Adrenal gland (tissue), 12 donors: ENCODE results near the gene NUMA1. TPM values are rescaled to one million over a fixed set of nuclear protein-coding genes. Genes with fewer than 3 reads are reported as not detected.
A peak's percentile ranks its signal among the peaks of the same experiment; 100 is the strongest.

Source experiments
- DNase-seq, 7 donors: peaks; one replicate each; pipeline ENCODE4 v3.0.0-alpha.2; 2019 to 2020
- H3K27ac ChIP-seq, 5 donors: fragments of 200-600 bp; sonication (generic) in 4 of 5; 1 replicate in 3 of 5; 2 replicates in 2 of 5; pipeline versions ENCODE4 v1.5.1 to v1.8.0; 2016 to 2020; ENCODE audit warnings: mild to moderate bottlenecking in 1 of 5
- H3K27me3 ChIP-seq: fragments of 200-600 bp; 2 replicates; pipeline ENCODE4 v1.8.0; 2021
- H3K36me3 ChIP-seq, 2 donors: fragments of 200-600 bp; replicated peaks in 1 of 2; 1 replicate in 1 of 2; 2 replicates in 1 of 2; pipeline versions ENCODE4 v1.5.1 to v1.8.0; 2018 to 2022
- H3K4me1 ChIP-seq, 2 donors: fragments of 200-600 bp; replicated peaks in 1 of 2; 1 replicate in 1 of 2; 2 replicates in 1 of 2; pipeline versions ENCODE4 v1.5.1 to v1.8.0; 2018 to 2021
- H3K4me3 ChIP-seq, 4 donors: fragments of 200-600 bp; sonication (generic) in 3 of 4; one replicate each; pipeline ENCODE4 v1.5.1; 2016 to 2018
- H3K9me3 ChIP-seq, 3 donors: fragments of 200-600 bp; sonication (generic) in 1 of 3; replicated peaks in 1 of 3; 1 replicate in 2 of 3; 2 replicates in 1 of 3; pipeline versions ENCODE4 v1.5.1 to v1.8.0; 2016 to 2021
- POLR2A ChIP-seq, 2 donors: fragments of 450-650 bp; IDR thresholded peaks; one replicate each; pipeline ENCODE4 v1.6.1; 2017; ENCODE audit warnings: antibody characterized with exemption in 2 of 2, mild to moderate bottlenecking in 2 of 2, moderate library complexity in 1 of 2
- WGBS, 4 donors: extraction: QIAGEN DNeasy Blood & Tissue Kit in 2 of 4; methylation state at CpG; one replicate each; pipeline versions ENCODE4 v1.1.5 to v1.1.7; 2013 to 2017; 5-methylcytosine and 5-hydroxymethylcytosine counted together
- intact Hi-C, 2 donors: fragments of 100-400 bp; cut with DNase I; formaldehyde crosslinking; loops; one replicate each; pipeline versions ENCODE4 v1.14.1 to v1.15.0; 2022 to 2023
- polyA plus RNA-seq, 3 donors: library from polyadenylated mRNA; stranded (reverse); fragments of 200-250 nt in 2 of 3; fragments of 350-450 nt in 1 of 3; fragmentation: Illumina TruSeq in 1 of 3; extraction: RNeasy Lipid Tissue Mini Kit (QIAGEN cat#74804) in 1 of 3; gene quantifications; one replicate each; pipeline ENCODE4 v1.2.3, GENCODE V29; 2013 to 2014
- total RNA-seq, 9 donors: library from RNA; depleted of rRNA in 4 of 9; stranded (reverse); fragments of >200 nt in 4 of 9; fragments of 120-200 nt in 1 of 9; fragmentation: NEBNext Ultra II Directional in 1 of 9; extraction: Animal tissue kit (Norgen Biotek cat#: 25700) in 1 of 9; gene quantifications; one replicate each; pipeline versions ENCODE4 v1.1.0 to v1.2.4, GENCODE V29; 2013 to 2023
- TF ChIP-seq, protein P1 (sequence below), 6 experiments: fragments of 450-650 bp in 4 of 6; fragments of 200-600 bp in 2 of 6; sonication (generic) in 1 of 6; IDR thresholded peaks; 1 replicate in 5 of 6; 2 replicates in 1 of 6; pipeline versions ENCODE4 v1.5.1 to v1.8.0; 2016 to 2021; ENCODE audit warnings: antibody characterized with exemption in 6 of 6, mild to moderate bottlenecking in 2 of 6, moderate library complexity in 1 of 6
- donor health status: healthy with polysubstance abuse.
- donor health status: Bipolar disorder and iron deficiency.
- donor health status: DM: yes; HTN: yes; CAD: no.
- donor health status: DM: no; HTN: no; CAD: no.
- donor health status: DM: no; HTN: no; CAD: no.
- donor health status: DM: yes; HTN: yes; CAD: no.

Gene NUMA1
- total and polyA plus RNA-seq, 12 donors: 86.7 to 677 (median 274) TPM

DNA sequence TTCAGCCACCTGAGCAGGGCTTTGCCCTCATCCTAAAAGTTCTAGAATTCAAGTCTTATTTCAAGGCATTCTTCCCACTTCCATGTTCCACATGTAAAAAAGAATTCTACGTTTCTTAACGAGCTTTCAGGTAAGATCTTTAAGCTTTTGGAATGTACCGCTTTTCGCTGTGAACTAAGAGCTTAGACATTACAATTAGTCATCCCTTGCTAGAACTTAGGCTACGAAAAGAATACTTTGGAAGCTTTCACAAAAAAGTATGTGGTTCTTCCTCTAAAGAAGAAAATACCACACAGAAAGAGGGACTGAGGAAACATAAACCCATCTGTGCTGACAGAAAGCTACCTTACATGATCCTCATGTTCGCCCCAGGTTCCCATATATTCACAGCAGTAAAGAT lies 1.9 kb downstream of the NUMA1 start:
- Histone ChIP-seq H3K4me1 (peaks cover 11 to 27% of the 10 kb centered on the region in 2 donors), H3K27me3 (no peaks in the 10 kb centered on the region), H3K36me3 (no peaks in the 10 kb centered on the region), H3K27ac (peak overlapping the region in 2 of 5 donors; percentile 11 to 93), H3K4me3 (no peak overlapping the region), H3K9me3 (no peaks in the 10 kb centered on the region)
- intact Hi-C loops: no loop called here
- DNase-seq: no peak
- TF ChIP-seq, protein P1, sequence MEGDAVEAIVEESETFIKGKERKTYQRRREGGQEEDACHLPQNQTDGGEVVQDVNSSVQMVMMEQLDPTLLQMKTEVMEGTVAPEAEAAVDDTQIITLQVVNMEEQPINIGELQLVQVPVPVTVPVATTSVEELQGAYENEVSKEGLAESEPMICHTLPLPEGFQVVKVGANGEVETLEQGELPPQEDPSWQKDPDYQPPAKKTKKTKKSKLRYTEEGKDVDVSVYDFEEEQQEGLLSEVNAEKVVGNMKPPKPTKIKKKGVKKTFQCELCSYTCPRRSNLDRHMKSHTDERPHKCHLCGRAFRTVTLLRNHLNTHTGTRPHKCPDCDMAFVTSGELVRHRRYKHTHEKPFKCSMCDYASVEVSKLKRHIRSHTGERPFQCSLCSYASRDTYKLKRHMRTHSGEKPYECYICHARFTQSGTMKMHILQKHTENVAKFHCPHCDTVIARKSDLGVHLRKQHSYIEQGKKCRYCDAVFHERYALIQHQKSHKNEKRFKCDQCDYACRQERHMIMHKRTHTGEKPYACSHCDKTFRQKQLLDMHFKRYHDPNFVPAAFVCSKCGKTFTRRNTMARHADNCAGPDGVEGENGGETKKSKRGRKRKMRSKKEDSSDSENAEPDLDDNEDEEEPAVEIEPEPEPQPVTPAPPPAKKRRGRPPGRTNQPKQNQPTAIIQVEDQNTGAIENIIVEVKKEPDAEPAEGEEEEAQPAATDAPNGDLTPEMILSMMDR (IDR thresholded peaks at IDR 0.05): no peak
- TF ChIP-seq POLR2A (IDR thresholded peaks at IDR 0.05): no peak
- 81 to 86% (median 84%) methylated on average over 6 of the region's 6 CpGs for WGBS, 4 donors

DNA sequence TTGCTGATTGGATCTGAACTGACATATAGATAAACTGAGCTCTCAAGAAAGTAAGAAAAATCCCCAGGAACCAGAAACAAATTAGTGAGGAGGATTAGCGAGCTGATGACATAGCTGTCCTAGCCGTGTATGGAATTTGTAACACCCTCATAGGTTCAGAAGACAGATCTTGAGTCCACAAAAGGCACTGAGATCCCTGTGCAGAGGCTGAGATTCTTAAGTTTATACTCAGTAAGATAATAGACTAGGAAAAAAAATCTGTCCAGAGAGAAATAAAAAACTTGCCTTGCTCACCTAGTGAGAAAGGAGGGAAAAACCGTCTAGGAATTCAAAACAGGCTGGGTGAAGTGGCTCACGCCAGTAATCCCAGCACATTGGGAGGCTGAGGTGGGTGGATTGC lies 4.6 kb downstream of the NUMA1 start:
- H3K27ac ChIP-seq: peak overlapping the region in 1 of 5 donors; percentile 2
- H3K36me3 ChIP-seq: no peaks in the 10 kb centered on the region
- no peaks in the 10 kb centered on the region for H3K9me3 ChIP-seq
- no peaks in the 10 kb centered on the region for H3K27me3 ChIP-seq
- WGBS, 4 donors: 92 to 94% (median 93%) methylated on average over 4 of the region's 4 CpGs
- no peak overlapping the region for H3K4me3 ChIP-seq
- TF ChIP-seq POLR2A (IDR thresholded peaks at IDR 0.05): no peak
- TF ChIP-seq, protein P1 (IDR thresholded peaks at IDR 0.05): no peak
- H3K4me1 ChIP-seq: peaks cover 19 to 28% of the 10 kb centered on the region in 2 donors
- intact Hi-C loops: no loop called here
- DNase-seq: no peak

DNA sequence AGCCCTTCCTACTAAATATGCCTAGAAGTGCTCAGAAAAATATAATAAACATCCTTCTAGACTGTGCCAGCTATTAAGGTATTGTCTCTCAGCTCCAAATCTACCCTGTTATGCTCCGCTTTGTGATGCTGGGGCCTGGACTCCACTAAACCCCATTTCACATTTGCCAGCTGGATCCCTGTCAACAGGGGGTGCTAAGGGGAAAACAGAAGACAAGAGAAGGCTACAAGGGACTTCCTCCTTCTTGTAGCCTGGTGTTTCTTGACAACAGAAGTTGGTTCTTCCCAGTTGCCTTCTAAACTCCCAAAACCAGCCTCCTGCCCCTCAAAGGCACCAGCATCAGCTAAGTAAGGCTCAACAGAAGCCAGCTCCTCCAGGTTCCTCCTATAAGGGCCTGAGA lies 5.2 kb downstream of the NUMA1 start:
- DNase-seq: peak in 1 of 7 donors; percentile 25
- Histone ChIP-seq H3K4me1 (peaks cover 25 to 34% of the 10 kb centered on the region in 2 donors), H3K27ac (peak overlapping the region in 1 of 5 donors; percentile 2), H3K27me3 (no peaks in the 10 kb centered on the region), H3K36me3 (no peaks in the 10 kb centered on the region), H3K4me3 (no peak overlapping the region), H3K9me3 (no peaks in the 10 kb centered on the region)
- TF ChIP-seq, protein P1 (IDR thresholded peaks at IDR 0.05): no peak
- TF ChIP-seq POLR2A (IDR thresholded peaks at IDR 0.05): no peak
- intact Hi-C loops: no loop called here
- 79 to 88% (median 86%) methylated on average over 1 of the region's 1 CpG for WGBS, 4 donors

DNA sequence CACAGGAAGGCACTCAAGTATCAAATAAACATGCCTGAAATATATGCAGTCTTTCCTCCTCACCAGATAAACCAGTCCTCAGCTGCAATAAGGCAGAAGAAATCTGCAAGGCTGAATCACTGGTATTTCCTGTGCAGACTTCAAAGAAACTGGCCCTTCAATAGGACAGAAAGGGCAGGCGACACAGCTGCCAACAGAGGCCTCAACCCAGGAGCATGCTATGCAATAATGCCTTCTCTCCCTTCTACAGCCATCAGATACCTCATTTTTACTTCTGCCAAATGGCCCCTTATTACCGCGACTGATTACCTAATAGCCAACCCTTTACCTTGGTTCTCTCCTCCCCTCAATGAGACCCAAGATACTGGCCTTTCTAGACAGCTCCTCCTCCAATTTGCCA lies 8.0 kb downstream of the NUMA1 start:
- Histone ChIP-seq H3K27ac (peak overlapping the region in 3 of 5 donors; percentile 24 to 82 (median 68)), H3K4me1 (peaks cover 24 to 46% of the 10 kb centered on the region in 2 donors), H3K36me3 (no peaks in the 10 kb centered on the region), H3K9me3 (no peaks in the 10 kb centered on the region), H3K27me3 (no peaks in the 10 kb centered on the region), H3K4me3 (no peak overlapping the region)
- TF ChIP-seq, protein P1 (IDR thresholded peaks at IDR 0.05): no peak
- no peak for TF ChIP-seq POLR2A (IDR thresholded peaks at IDR 0.05)
- 30 to 55% (median 36%) methylated on average over 3 of the region's 3 CpGs for WGBS, 4 donors
- intact Hi-C loops: no loop called here
- peak in 6 of 7 donors; percentile 48 to 66 (median 61) for DNase-seq
